Ectodermal cell (in vitro differentiated cells): ENCODE measurements around the gene CRELD2.
A peak's percentile ranks its signal among the peaks of the same experiment; 100 is the strongest.

ENCODE experiments used
- H3K27ac ChIP-seq: 2 replicates; pipeline ENCODE4 v1.7.0; 2013; ENCODE audit warnings: mild to moderate bottlenecking, low read depth, low read length; ENCODE audit not compliant: insufficient read depth, poor library complexity, severe bottlenecking
- H3K27me3 ChIP-seq: 2 replicates; pipeline ENCODE4 v1.7.0; 2013; ENCODE audit warnings: mild to moderate bottlenecking, low read length; ENCODE audit not compliant: insufficient read depth, control insufficient read depth, poor library complexity, severe bottlenecking
- H3K36me3 ChIP-seq: one replicate; pipeline ENCODE4 v1.7.0; 2013; ENCODE audit warnings: low read length; ENCODE audit not compliant: control insufficient read depth, insufficient read depth
- H3K4me1 ChIP-seq: one replicate; pipeline ENCODE4 v1.7.0; 2013; ENCODE audit warnings: low read length; ENCODE audit not compliant: control insufficient read depth, insufficient read depth
- H3K4me3 ChIP-seq: 2 replicates; pipeline ENCODE4 v1.7.0; 2013; ENCODE audit warnings: low read depth, low read length, control low read depth; ENCODE audit not compliant: insufficient read depth
- H3K9me3 ChIP-seq: 2 replicates; pipeline ENCODE4 v1.7.0; 2013; ENCODE audit warnings: mild to moderate bottlenecking, low read length, moderate library complexity; ENCODE audit not compliant: control insufficient read depth
- WGBS, 2 experiments: methylation state at CpG; one replicate each; pipeline ENCODE4 v1.1.7; 2013; ENCODE audit warnings: missing lambda C conversion rate in 2 of 2; 5-methylcytosine and 5-hydroxymethylcytosine counted together

Gene CRELD2

DNA sequence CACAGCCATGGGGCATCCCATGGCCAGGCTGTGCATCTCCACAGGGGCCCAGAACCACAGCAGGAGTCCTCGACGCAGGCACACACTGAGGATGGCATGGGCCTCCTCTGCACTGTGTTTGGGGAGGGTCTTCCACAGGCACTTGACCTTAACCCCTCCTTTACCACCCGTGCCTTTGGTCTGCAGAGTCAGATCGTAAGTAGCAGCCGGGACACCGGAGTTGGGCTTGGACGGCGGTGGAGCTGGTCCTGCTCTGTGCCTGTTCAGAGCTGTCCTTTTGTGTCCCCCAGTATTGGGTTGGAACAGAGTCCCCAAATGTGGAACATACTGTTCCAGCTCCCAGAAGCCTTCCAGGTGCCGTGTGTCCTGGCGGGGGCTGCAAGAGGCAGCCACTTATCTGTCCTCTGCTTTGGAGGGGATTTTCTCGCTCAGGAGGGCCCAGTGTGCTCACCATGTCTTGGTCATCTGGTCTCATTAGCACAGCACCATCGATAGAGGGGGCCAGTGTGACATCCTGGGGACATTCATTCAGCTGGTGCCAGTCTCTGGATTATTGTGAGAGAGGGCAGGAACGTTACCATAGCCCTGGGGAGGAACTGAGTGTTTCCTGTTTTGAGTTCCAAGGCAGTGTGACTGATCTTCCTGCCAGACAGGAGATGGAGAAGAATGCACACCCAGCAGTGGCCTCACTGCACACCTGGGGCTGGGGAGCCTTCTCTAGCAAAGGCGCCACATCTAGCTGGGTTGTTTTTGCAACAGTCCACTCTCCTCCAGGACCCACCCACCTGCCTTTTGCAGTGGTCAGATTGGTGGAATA, 12.4 kb downstream of the CRELD2 start:
- H3K4me3 ChIP-seq, result no peak overlapping the region
- no peaks in the 10 kb centered on the region for H3K9me3 ChIP-seq
- H3K36me3 ChIP-seq, result no peaks in the 10 kb centered on the region
- 75 to 77% methylated on average over 14 of the region's 14 CpGs for WGBS, 2 experiments
- no peak overlapping the region for H3K27ac ChIP-seq
- H3K27me3 ChIP-seq, result peaks cover 27% of the 10 kb centered on the region
- no peaks in the 10 kb centered on the region for H3K4me1 ChIP-seq

DNA sequence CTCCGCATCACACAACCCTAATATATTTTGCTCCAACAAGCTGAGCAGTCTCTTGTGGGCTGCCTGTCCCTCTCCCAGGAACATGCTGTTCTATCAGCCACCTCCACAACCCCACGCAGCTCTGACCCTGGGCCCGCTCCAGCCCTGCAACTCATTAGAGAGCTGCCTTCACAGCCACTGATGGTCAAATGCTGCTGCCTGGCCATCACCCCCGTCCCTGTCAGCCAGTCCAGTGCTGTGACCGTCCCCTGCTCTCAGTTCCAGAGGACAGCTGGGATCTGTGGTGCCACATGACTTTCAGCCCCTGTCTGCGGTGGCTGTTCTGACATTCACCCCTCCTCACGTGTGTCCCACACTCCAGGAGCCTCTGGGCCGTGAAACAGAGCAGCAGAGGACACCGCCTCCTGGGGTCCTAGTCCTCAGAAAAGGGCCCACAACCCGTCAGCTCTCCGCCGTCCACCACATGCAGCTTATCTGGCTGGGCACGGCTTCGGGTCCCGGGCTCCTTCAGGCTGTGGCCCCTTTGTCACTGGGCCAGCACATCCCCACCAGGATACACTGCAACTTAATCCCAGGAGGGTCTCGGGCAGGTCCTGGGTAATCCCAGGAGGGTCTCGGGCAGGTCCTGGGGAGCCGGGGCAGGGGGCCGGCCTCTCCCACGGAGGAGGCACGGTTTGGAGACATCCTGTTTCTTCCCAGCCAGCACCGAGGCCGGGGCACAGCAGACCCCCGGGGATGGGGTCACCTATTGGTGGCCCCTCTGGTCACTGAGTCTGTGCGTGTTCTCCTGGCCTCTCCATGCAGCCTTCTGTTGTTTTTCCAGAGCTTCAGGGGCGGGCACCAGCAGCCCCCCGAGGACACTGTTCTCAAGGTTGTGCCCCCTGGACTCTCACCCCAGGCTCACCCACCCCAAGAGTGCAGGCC, 15.1 kb downstream of the CRELD2 start:
- H3K4me1 ChIP-seq, result peaks cover 4% of the 10 kb centered on the region
- peaks cover 37% of the 10 kb centered on the region for H3K27me3 ChIP-seq
- H3K9me3 ChIP-seq, result no peaks in the 10 kb centered on the region
- H3K27ac ChIP-seq, result no peak overlapping the region
- H3K4me3 ChIP-seq, result no peak overlapping the region
- 86% methylated on average over 27 of the region's 27 CpGs for WGBS, 2 experiments
- no peaks in the 10 kb centered on the region for H3K36me3 ChIP-seq

DNA sequence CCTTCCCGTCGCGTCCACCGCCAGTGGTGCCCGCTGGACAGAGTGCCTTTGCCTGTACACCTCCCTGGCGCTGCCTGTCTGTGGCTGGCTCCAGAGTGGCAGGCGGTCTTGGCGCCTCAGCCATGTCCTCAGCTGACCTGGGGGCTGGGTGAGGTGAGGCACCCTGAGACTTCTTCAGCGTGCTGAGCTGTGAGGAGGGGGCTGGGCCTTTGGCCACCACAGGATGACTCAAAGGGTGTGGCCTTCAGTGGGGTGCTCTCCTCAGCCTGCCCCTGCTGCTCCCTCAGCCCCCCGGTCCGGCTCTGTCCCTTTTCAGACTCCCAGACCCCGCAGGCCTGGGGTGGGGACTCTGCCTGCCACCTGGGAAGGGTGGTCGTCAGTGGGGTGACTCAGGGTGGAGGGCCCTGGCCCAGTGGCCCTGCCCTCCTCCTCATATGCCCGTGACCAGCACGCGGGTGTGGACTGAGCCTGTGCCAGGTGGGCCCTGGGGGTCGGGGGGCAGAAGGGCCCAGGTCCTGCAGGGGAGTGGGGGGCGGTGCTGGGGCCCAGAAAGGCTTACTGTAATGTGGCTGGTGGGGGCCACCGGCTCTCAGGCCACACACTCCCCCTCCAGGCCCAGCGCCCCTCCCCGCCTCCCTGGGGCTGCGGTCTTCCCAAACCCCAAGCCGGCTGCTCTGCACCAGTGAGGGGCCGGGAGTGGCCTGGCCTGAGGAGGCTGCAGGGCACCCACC, 15.9 kb downstream of the CRELD2 start:
- no peaks in the 10 kb centered on the region for H3K36me3 ChIP-seq
- H3K27ac ChIP-seq, result no peak overlapping the region
- H3K27me3 ChIP-seq, result peaks cover 30% of the 10 kb centered on the region
- H3K9me3 ChIP-seq, result no peaks in the 10 kb centered on the region
- H3K4me1 ChIP-seq, result peaks cover 4% of the 10 kb centered on the region
- H3K4me3 ChIP-seq, result no peak overlapping the region
- 76 to 77% methylated on average over 24 of the region's 24 CpGs for WGBS, 2 experiments

DNA sequence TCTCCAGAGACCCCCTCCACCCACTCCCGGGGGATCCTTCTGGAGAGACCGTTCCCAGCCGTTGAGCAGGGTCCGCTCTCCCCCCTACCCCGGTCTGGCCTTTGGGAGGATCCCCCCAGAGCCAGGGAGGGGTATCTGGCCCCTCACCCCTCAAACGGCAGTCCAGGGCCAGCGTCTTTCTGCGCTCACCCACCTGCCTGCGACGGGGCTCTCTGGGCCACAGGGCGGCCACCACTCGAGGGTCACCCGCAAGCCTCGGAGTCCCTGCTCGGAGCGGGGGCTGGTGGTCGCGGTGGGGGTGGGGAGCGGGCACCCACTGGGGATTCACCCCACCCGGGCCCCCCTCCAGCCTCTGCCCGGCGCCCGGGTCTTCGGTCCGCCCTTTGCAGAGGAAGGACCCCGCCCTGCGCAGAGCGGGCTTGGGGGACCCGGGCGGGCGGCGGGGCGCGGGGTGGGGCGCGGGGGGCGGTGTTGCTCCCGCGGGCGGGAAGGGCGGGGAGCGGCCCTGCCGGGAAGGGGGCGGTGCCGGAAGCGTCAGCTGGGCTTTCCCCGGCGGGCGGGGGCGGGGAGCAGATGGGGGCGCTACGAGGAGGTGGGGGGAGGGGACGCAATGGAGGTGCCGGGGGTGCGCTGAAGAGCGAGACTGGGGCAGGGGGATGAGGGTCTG, 16.6 kb downstream of the CRELD2 start:
- Histone ChIP-seq H3K36me3 (no peaks in the 10 kb centered on the region), H3K9me3 (no peaks in the 10 kb centered on the region), H3K27ac (no peak overlapping the region), H3K27me3 (peaks cover 25% of the 10 kb centered on the region), H3K4me1 (peaks cover 4% of the 10 kb centered on the region), H3K4me3 (no peak overlapping the region)
- WGBS, 2 experiments, result 9% methylated on average over 49 to 55 of the region's 56 CpGs

DNA sequence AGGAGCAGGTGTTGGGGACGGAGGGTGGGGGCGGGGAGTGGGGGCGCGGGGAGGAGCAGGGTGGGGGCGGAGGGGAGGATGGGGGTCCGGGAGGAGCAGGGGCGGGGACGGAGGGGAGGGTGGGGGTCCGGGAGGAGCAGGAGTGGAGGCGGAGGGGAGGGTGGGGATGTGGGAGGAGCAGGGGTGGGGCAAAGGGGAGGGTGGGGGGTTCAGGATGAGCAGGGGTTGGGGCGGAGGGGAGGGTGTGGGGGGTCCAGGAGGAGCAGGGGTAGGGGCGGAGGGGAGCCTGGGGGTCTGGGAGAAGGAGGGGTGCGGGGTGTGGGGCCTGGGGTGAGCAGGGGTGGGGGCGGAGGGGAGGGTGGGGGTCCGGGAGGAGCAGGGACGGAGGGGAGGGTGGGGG, 17.1 kb downstream of the CRELD2 start:
- Histone ChIP-seq H3K27ac (no peak overlapping the region), H3K4me3 (no peak overlapping the region), H3K27me3 (peaks cover 20% of the 10 kb centered on the region), H3K36me3 (no peaks in the 10 kb centered on the region), H3K9me3 (no peaks in the 10 kb centered on the region), H3K4me1 (peaks cover 4% of the 10 kb centered on the region)
- WGBS, 2 experiments, result 0% methylated on average over 2 of the region's 16 CpGs

DNA sequence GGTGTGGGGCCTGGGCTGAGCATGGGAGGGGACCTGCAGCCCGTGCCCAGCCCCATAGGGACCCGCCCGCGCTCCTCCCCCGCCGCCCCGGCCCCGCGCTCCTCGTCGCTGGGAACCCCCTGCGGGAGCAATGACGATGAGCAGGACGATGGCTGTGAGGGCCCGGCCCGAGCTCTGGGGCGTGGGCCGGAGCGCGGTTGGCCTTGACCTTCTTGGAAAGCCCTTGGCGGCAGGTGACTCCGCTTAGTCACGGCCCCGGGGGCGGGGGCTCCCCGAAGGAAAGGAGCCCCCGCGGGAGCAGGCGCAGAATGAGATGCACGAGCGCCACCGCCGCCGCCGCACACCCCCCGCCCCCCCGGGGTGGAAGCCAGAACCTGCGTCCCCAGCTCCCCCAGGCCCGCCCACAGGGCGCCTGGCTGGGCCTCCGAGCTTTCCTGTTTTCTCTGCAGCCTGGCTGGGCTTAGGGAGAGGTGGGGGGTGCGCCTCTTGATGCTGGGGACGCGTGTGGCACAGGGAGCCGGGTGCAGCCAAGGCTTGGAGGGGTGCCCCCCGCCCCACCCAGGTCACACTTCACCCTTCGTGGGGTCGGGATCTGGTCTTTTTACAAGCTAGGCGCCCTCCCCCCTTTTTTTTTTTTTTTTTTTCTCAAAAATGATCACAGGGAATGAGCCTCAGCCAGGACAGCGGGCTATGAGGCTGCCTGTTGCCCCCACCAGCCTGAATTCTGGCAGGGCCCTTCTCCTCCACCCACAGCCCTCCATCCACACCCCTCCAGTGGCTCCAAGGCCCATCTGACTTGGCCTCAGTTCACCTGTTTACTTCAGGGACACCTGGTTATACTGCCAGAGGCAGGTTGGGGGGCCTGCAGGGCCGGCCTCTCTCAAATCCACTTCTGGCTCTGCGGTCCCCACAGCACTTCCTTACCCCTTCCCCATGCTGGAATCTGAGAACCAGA, 17.9 kb downstream of the CRELD2 start:
- peaks cover 4% of the 10 kb centered on the region for H3K4me1 ChIP-seq
- no peaks in the 10 kb centered on the region for H3K9me3 ChIP-seq
- 9% methylated on average over 52 of the region's 52 CpGs for WGBS, 2 experiments
- no peak overlapping the region for H3K27ac ChIP-seq
- H3K27me3 ChIP-seq, result peaks cover 15% of the 10 kb centered on the region
- H3K4me3 ChIP-seq, result peak overlapping the region; percentile 18
- H3K36me3 ChIP-seq, result no peaks in the 10 kb centered on the region

DNA sequence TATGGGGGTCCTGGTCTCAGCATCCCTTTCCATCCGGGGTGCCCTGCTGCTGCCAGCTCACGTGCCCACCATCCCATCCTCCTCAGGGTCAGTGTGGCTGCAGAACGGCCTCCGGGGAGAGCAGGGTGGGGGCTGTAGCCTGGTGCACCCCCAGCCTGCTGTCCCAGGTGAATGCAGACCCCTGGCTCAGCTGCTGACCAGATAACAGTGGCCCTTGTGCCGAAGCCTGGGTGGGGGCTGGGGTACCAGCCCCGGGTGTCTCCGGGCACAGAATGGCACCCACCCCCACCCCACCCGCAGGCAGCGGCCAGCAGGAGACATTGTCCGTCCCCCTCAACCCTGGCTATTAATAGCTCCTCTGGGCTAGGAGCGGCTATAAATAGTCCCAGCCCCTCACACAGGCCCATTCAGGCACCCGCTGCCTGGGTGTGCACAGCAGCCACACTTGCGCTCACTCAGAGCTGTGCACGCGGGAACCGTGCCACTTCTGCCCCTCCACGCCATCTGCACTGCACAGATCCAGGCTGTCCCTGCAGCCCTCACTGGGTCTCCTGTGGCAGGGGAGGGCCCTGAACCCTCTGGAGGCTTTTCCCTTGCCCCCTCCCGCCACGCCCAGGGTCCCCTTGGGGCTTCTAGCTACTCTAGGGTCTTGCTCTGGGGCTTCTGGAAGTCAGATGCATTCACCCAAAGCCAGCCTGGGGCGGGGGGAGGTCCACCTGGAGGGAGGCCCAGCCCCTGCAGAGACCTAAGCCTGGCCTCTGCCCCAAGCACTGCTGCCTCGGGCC, 18.7 kb downstream of the CRELD2 start:
- Histone ChIP-seq H3K4me3 (no peak overlapping the region), H3K4me1 (peaks cover 4% of the 10 kb centered on the region), H3K9me3 (no peaks in the 10 kb centered on the region), H3K36me3 (no peaks in the 10 kb centered on the region), H3K27ac (no peak overlapping the region), H3K27me3 (peaks cover 15% of the 10 kb centered on the region)
- 83 to 86% methylated on average over 21 of the region's 21 CpGs for WGBS, 2 experiments

DNA sequence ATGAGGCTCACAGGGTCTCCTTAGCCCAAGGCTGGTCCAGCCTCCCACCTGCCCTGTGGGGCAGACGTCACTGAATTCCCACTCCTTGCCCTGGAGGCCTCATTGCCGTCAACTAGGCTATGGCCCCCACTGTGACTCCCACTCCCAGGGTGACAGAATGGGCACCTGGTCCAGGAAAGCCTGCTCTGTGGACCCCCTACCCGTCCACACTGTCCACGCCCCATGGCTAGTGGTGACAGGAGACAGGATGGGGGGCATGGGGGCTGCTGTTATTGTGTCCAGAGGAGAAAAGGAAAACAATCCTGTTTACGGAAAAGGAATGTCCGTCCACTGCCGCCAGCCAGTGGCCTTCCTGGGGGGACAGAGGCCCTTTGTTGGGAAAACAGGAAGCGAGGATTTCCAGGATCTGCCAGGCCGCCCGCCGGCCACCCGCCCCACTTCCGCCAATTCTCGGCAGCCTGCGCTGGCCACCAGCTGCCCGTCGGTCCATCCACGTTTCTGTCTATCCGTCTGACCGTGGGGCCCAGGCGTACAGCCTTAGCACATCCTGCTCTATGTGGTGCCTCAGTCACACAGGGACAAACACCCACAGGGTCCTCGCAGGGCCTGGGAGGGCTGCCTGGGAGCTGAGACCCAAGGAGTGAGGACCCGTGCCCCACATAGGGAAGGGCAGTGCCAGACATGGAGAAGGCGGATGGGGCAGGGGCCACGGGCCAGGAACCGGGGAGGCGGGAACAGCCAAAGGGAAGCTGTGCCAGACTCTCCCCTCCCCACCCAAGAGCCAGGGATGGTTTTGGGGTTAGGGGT, 19.5 kb downstream of the CRELD2 start:
- peaks cover 15% of the 10 kb centered on the region for H3K27me3 ChIP-seq
- no peaks in the 10 kb centered on the region for H3K9me3 ChIP-seq
- WGBS, 2 experiments, result 90% methylated on average over 27 of the region's 27 CpGs
- peaks cover 4% of the 10 kb centered on the region for H3K4me1 ChIP-seq
- no peak overlapping the region for H3K4me3 ChIP-seq
- H3K36me3 ChIP-seq, result no peaks in the 10 kb centered on the region
- H3K27ac ChIP-seq, result no peak overlapping the region
